CD4-positive, CD25-positive, alpha-beta regulatory T cell (primary cell): Measurements from ENCODE around the gene FIS1. TPM values are rescaled to one million over a fixed set of nuclear protein-coding genes. Genes with fewer than 3 reads are reported as not detected.

Source experiments
- ATAC-seq, 2 donors: fragments of 150-1000 bp; cut with Tn5 transposase; one replicate each; pipeline ENCODE4 v1.10.0; 2021; ENCODE audit warnings: low read depth in 2 of 2, moderate number of reproducible peaks in 2 of 2, moderate library complexity in 1 of 2
- DNase-seq, 3 donors: peaks; one replicate each; pipeline versions ENCODE4 v3.0.0 to v3.0.0-alpha.2; 2012 to 2022; ENCODE audit warnings: mixed read lengths in 1 of 3
- H3K27ac ChIP-seq: one replicate; pipeline ENCODE4 v1.7.0; 2013; ENCODE audit warnings: mild to moderate bottlenecking, low read length; ENCODE audit not compliant: insufficient read depth, poor library complexity, severe bottlenecking
- H3K27me3 ChIP-seq: one replicate; pipeline ENCODE4 v1.7.0; 2013; ENCODE audit warnings: low read length; ENCODE audit not compliant: control insufficient read depth, insufficient read depth
- H3K36me3 ChIP-seq: one replicate; pipeline ENCODE4 v1.7.0; 2013; ENCODE audit warnings: mild to moderate bottlenecking, low read length, moderate library complexity; ENCODE audit not compliant: control insufficient read depth, insufficient read depth
- H3K4me1 ChIP-seq: 2 replicates; pipeline ENCODE4 v1.7.0; 2013; ENCODE audit warnings: mild to moderate bottlenecking, low read length; ENCODE audit not compliant: insufficient read depth, control insufficient read depth, poor library complexity, severe bottlenecking
- H3K4me3 ChIP-seq: one replicate; pipeline ENCODE4 v1.7.0; 2013; ENCODE audit warnings: low read depth, mild to moderate bottlenecking, low read length, moderate library complexity
- H3K9me3 ChIP-seq, 2 experiments: 1 replicate in 1 of 2; 2 replicates in 1 of 2; pipeline ENCODE4 v1.7.0; 2013; ENCODE audit warnings: low read length in 2 of 2, mild to moderate bottlenecking in 1 of 2, moderate library complexity in 1 of 2; ENCODE audit not compliant: control insufficient read depth in 2 of 2
- H3K27ac Mint-ChIP-seq, 3 donors: one replicate each; pipeline ENCODE4 v1.8.0; 2020 to 2022; ENCODE audit warnings: mild to moderate bottlenecking in 3 of 3, mixed read lengths in 3 of 3, moderate library complexity in 2 of 3
- H3K27me3 Mint-ChIP-seq: one replicate; pipeline ENCODE4 v1.8.0; 2022; ENCODE audit warnings: mild to moderate bottlenecking, mixed read lengths
- H3K36me3 Mint-ChIP-seq: one replicate; pipeline ENCODE4 v1.8.0; 2020; ENCODE audit warnings: mixed read lengths
- H3K4me1 Mint-ChIP-seq, 4 donors: one replicate each; pipeline ENCODE4 v1.8.0; 2020 to 2022; ENCODE audit warnings: mixed read lengths in 4 of 4, mild to moderate bottlenecking in 1 of 4
- H3K4me3 Mint-ChIP-seq, 4 donors: one replicate each; pipeline ENCODE4 v1.8.0; 2020 to 2022; ENCODE audit warnings: mild to moderate bottlenecking in 4 of 4, mixed read lengths in 4 of 4, moderate library complexity in 3 of 4
- H3K9me3 Mint-ChIP-seq, 7 donors: one replicate each; pipeline ENCODE4 v1.8.0; 2020 to 2022; ENCODE audit warnings: mixed read lengths in 7 of 7, mild to moderate bottlenecking in 3 of 7, moderate library complexity in 2 of 7
- polyA plus RNA-seq, 4 donors: library from polyadenylated mRNA; unstranded; fragments of 300-500 nt; fragmentation: Illumina TruSeq; gene quantifications; one replicate each; pipeline ENCODE4 v1.2.3, GENCODE V29; 2021
- total RNA-seq: library from RNA; stranded (reverse); gene quantifications from one replicate; pipeline ENCODE4 v1.2.3, GENCODE V29; 2022

FIS1 gene
- total and polyA plus RNA-seq, 5 donors from 2014 or later: 105 to 260 (median 224) TPM

DNA sequence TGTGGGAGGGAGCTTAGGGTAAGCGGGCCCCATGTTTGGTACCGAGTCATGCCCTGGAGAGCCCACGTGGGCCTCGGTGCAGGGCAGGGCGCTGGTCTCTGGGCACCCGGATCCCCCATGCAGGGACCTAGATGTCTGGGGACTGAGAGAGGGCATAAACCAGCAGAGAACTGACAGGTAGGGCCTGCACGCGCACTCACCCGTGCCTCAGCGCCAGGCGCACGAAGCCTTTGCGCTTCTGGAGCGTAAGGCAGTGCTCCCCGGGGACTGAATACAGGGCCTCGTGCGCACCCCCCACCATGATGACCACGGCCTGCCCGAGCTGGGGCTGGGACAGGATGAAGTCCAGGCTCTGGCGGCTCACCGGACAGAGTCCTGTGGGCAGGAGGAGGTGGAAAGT lies 46.9 kb downstream of the FIS1 start:
- H3K27ac Mint-ChIP-seq: no peak overlapping the region
- H3K4me1 ChIP-seq: peaks cover 4% of the 10 kb centered on the region
- no peaks in the 10 kb centered on the region for H3K9me3 Mint-ChIP-seq
- peaks cover 44% of the 10 kb centered on the region for H3K27me3 Mint-ChIP-seq
- ATAC-seq: no peak
- no peak overlapping the region for H3K4me3 Mint-ChIP-seq
- H3K27ac ChIP-seq: no peak overlapping the region
- H3K36me3 ChIP-seq: no peaks in the 10 kb centered on the region
- no peak for DNase-seq
- peaks cover 0 to 2% (median 0%) of the 10 kb centered on the region in 4 donors for H3K4me1 Mint-ChIP-seq
- no peak overlapping the region for H3K4me3 ChIP-seq
- H3K27me3 ChIP-seq: no peaks in the 10 kb centered on the region
- H3K36me3 Mint-ChIP-seq: no peaks in the 10 kb centered on the region
- H3K9me3 ChIP-seq: no peaks in the 10 kb centered on the region

DNA sequence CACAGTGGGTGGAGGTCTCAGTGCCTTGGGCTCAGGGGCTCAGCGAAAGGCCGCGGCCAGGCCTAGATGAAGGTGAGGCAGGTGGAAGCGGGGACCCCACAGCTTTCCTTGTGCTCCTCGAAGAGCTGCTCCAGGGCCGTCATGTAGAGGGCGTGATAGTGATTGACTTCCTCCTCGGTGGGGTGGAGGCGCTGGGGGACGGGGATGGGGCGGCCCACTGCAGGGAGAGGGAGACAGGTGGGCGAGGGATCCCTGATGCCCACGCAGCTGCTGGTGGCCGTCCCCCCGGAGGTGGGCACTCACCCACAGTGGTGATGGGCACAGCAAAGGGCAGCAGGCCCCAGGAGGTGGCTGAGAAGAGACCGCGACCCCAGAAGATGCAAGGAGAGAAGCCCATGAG lies 49.0 kb downstream of the FIS1 start:
- Histone ChIP-seq H3K9me3 (no peaks in the 10 kb centered on the region), H3K36me3 (no peaks in the 10 kb centered on the region), H3K4me3 (no peak overlapping the region), H3K27me3 (no peaks in the 10 kb centered on the region), H3K4me1 (no peaks in the 10 kb centered on the region), H3K27ac (no peak overlapping the region)
- Mint-ChIP-seq H3K4me3 (no peak overlapping the region), H3K9me3 (no peaks in the 10 kb centered on the region), H3K4me1 (peaks cover 0 to 6% (median 2%) of the 10 kb centered on the region in 4 donors), H3K36me3 (no peaks in the 10 kb centered on the region), H3K27me3 (peaks cover 32% of the 10 kb centered on the region), H3K27ac (no peak overlapping the region)
- DNase-seq (no peak), ATAC-seq (no peak)

Other genes with a start within 250 kb of the FIS1 start
- not detected for gene MUC17, start 225.0 kb downstream of the FIS1 start, total RNA-seq
- gene MUC17, start 225.0 kb downstream of the FIS1 start, polyA plus RNA-seq: not detected
- 44.6 TPM for gene TRIM56, start 159.6 kb downstream of the FIS1 start, total RNA-seq
- 1 to 10 TPM; 3.5 to 7.4 (median 6.3) TPM for gene TRIM56, start 159.6 kb downstream of the FIS1 start, polyA plus RNA-seq
- 0.39 TPM for gene SERPINE1, start 118.0 kb downstream of the FIS1 start, total RNA-seq
- not detected for gene SERPINE1, start 118.0 kb downstream of the FIS1 start, polyA plus RNA-seq
- 14.5 TPM for gene AP1S1, start 90.6 kb downstream of the FIS1 start, total RNA-seq
- 1 to 10 TPM; 5.4 to 8.8 (median 6.3) TPM for gene AP1S1, start 90.6 kb downstream of the FIS1 start, polyA plus RNA-seq
- gene VGF, start 79.5 kb downstream of the FIS1 start, total RNA-seq: not detected
- gene VGF, start 79.5 kb downstream of the FIS1 start, polyA plus RNA-seq: not detected
- not detected for gene NAT16, start 64.8 kb downstream of the FIS1 start, total RNA-seq
- gene NAT16, start 64.8 kb downstream of the FIS1 start, polyA plus RNA-seq: not detected
- not detected for gene MOGAT3, start 44.0 kb downstream of the FIS1 start, total RNA-seq
- gene MOGAT3, start 44.0 kb downstream of the FIS1 start, polyA plus RNA-seq: not detected
- 35.4 TPM for gene PLOD3, start 27.5 kb downstream of the FIS1 start, total RNA-seq
- 10 to 100 TPM; 13.8 to 19.7 (median 14.8) TPM for gene PLOD3, start 27.5 kb downstream of the FIS1 start, polyA plus RNA-seq
- 41.8 TPM for gene ZNHIT1, start 26.9 kb downstream of the FIS1 start, total RNA-seq
- gene ZNHIT1, start 26.9 kb downstream of the FIS1 start, polyA plus RNA-seq: 10 to 100 TPM; 67.6 to 99.6 (median 85.0) TPM
- gene CLDN15, start 7.3 kb downstream of the FIS1 start, total RNA-seq: 22.7 TPM
- gene CLDN15, start 7.3 kb downstream of the FIS1 start, polyA plus RNA-seq: 1 to 10 TPM in 1 of 4 donors, under 1 TPM in 3; 0.64 to 1.4 (median 0.82) TPM
- gene IFT22, start 76.7 kb upstream of the FIS1 start, total RNA-seq: 1.0 TPM
- 1 to 10 TPM; 2.7 to 6.9 (median 3.8) TPM for gene IFT22, start 76.7 kb upstream of the FIS1 start, polyA plus RNA-seq
- not detected for gene COL26A1, start 117.8 kb upstream of the FIS1 start, total RNA-seq
- gene COL26A1, start 117.8 kb upstream of the FIS1 start, polyA plus RNA-seq: not detected